ENCODE results near the gene SRGAP3.
"Not testable (repeated sequence)": the region's sequence is repeated elsewhere in the genome, so short reads cannot be mapped to it uniquely, and the experiment has no call there.

Gene SRGAP3

DNA sequence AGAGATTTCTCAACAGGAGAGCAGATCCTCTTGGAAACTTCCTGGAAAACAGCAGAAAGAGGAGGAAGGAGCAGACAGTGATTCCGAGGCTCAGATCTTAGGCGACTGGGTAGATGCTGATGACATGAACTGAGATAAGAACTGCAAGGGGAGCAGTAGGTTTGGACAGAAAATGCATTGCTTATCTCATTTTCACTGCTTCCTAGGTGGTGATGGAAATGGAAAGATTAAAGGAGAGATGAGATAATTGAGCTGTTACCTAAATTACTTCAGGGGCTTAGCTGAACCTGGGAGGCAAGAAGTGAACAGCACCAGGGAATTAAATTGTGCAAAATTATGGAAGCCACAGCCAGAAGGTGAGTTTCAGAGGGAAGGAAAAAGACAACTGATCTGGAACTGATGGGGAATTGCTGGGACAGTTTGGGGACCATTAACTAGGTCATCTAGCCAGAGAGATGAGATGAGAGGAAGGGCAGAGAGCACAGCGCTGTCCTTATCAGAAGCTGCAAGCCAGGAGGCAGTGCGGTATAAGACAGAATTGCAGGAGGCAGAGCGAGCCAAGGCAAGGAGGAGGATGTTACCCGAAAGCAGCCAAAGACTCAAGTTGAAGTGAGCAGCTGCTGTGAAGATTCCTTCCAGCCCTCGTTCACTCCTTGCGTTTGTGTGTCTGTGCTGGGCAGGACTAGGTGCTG lies 140.4 kb downstream of the SRGAP3 start:
- no peak for DNase-seq

DNA sequence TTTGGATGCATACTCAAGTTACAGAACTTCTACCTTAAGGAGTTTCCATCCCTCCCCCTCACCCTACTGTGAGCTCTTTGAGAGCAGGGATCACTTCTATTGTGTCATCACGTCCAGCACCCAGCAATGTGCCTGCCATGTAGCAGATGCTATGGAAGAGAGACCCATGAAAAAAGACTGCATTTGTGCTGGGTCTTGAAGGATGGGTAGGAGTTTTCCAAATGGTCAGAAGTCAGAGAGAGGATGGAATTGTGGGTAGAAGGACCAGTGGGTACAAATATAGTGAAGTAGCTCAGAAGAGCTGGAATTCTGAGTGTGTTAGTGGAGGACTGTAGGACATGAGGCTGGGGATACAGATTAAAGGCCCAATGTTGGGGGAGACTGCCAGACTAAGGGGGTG lies 141.7 kb downstream of the SRGAP3 start:
- DNase-seq, result no peak

DNA sequence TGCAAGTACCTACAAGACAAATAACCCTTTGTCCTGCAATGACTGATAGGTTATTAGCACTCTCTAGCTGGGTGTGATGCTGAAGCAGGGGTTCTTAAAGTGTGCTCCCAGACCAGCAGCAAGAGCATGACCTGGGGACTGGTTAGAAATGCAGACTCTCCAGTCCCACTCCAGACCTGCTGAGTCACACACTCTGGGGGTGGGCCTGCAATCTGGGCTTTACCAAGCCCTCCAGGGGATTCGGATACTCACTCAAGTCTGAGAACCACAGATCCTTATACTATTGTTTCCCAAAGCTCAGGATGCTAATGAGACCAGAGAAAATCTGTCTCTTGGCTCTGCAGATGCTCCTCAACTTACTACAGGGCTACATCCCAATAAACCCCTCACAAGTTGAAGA lies 144.0 kb downstream of the SRGAP3 start:
- no peak for DNase-seq

DNA sequence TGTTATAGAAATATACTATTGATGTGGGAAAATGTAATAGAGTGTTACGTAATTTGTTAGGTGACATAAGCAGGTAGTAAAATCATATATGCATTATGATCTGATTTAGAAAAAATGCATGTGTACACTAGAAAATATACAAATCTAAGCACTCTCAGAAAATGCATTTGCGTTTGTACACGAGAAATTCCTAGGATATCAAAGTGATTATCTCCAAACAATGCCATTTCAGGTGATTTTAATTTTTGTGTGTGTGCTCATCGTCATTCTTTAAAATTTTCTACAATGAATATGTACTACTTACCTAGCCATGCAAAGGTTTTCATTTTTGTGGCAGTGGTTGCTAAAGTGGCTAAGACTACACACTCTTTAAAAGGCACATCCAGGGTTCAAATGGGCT lies 145.3 kb downstream of the SRGAP3 start:
- DNase-seq, result no peak

DNA sequence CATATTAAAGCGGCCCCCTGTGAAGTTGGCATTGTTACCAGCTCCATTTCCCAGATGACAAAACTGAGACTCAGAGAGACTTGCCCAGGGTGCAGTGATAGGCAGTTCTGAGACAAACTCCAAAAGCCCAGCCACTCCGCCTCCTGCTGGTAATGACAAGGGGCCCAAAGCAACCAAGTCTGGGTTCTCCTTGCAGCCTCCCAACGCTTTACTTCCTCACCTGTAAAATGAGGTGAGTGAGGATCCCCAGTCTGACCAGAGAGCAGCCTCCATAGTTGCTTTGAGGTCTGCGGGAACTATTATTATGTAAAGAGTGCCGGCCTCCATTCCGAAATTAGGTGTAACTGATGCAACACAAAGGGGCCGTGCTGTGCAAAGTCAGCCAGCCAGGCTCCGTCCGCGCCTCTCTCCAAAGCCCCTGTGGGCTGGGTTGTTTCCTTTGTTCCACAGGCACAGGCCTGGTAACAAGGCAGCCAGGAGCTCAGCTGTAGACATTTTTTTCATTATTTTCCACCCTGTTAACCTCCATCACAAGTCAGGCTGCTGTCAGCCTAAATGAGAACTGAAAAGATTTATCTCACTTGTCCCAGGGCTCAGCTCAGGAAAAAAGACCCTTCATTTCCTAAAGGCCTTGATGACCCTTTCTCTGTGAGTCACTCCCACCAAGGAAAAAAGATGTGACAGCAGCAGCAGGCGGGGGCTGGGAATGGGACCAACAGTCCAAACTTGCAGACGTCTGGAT lies 147.0 kb downstream of the SRGAP3 start:
- DNase-seq, result no peak

DNA sequence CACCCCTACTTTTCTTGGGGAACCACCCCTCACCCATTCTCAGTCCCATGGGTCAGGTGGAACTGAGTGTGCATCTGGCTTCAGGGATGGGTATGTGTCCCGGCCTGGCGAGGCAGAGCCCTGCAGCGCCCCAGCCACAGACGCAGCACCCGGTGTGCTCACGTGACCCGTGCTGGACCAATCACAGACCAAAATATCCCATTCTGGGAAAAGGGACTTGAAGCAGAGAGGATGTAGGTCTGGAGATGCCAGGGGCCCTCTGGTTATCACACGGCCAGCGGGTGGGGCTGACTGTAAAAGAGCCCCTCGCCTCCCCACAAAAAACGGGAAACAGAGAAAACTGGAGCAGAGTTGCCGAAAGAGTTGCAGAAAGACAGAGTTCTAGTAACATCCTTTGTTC lies 148.2 kb downstream of the SRGAP3 start:
- no peak for DNase-seq

DNA sequence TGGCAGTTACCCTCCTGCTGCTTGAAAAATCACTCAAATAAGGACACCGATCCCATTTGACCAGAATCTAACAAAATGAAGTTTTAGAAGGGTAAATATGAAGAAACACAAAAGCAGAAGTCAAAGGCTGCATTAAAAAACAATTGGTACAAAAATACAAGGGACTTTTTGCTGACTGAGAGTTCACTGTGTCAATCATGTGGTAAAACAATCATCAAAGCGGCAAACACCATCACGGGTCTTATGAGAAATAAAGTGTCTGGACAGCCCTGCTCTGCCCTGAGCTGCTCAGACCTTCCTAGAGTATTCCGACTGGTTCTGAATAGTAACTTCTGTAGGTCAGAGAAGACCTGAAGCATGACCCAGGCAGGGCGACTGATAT lies 148.9 kb downstream of the SRGAP3 start:
- DNase-seq, result no peak

DNA sequence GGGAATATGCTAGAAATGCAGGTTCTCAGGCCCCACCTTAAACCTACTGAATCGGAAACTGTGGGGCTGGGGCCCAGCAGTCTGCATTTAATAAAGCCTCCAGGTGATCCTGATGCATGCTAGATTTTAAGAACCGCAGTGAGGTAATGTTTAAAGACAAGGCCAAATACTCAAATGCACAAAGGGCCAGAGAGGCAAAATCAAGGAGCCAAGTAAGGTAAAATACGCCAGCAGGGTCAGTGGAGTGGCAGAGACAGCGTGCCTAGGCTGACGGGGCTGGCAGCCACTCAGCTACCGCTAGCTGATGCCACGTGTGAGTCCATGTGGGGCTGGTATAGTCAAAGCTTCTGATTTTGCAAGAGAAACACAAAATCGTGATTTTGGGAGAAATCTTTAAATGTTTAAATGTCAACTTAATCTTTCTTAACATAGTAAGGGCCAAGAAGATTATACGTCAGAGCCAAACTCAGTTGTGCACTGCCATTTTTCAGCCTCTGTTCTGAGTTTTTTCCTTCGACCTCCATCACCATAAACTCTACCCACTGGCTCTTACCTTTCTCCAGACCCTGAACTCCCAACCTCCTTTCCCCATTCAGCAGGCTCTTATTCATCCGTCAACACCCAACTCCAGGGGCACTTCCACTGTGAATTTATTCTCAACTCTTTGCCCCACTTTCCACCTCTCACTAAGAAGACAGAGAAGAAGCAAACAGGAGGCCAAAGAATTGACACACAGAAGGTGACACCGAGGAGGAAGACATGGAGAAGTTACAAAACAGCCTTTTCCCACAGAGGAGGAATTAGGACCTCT lies 149.5 kb downstream of the SRGAP3 start:
- DNase-seq, result no peak

DNA sequence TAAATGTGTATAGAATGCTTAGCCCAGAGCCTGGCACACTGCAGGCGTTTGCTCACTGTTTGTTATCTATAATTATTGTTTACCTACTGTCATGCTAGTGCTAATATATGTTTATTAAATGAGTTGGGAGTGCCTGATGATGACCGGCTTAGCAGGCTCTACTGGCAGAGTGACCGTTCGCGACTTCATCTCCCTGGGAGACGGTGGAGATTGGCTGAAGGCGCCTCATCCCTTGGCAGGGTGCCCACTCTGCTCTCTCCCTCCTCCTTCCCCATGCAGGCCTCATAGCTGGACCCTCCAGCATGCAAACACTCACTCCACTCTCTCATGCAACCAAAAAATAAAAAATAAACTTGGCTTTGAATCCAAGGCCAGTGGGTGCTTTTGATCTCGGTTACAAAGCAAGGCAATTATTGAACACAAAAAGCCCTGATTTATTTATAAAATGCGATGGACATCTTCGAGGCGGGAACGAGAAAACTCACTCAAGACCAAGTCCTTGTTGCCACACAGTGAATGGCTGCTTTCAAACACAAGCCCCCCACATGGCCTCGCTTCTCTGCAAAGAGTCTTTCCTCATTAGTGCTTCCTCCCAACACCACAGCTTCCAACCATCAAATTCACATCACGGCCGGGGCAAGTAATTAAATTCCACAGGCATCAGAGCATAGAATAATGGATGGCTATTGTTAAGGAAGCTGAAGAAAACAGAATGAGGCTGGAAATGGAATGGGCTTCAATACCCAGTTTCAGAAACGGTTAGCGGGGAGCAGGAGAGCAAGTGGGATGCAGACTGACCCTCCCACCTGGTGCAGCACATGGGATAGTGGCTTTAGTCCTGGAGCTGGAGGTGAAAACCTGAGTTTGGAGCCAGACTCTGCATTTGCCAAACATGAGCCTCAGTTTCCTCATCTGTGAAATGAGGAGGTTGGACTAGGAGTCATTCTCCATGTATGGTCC lies 150.4 kb downstream of the SRGAP3 start:
- DNase-seq, result no peak

DNA sequence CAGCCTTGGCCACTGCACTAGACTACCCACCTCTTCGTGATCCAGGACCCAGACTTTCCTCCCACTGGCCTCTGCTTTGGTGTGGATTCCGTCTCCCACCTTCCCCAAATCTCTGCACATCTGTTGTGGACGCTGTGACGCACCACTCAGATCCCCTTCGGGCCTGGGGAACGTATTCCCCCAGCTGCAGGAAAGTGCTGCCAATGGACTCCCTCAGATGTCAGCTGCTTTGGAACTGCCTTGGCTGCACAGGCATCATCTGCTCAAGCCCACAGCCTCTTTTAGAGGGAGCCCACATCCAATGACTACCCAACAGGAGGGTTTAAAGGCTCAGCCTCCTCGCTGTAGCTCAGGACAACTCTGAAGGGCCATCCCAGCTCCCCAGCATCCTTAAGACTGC lies 152.0 kb downstream of the SRGAP3 start:
- DNase-seq, result no peak

DNA sequence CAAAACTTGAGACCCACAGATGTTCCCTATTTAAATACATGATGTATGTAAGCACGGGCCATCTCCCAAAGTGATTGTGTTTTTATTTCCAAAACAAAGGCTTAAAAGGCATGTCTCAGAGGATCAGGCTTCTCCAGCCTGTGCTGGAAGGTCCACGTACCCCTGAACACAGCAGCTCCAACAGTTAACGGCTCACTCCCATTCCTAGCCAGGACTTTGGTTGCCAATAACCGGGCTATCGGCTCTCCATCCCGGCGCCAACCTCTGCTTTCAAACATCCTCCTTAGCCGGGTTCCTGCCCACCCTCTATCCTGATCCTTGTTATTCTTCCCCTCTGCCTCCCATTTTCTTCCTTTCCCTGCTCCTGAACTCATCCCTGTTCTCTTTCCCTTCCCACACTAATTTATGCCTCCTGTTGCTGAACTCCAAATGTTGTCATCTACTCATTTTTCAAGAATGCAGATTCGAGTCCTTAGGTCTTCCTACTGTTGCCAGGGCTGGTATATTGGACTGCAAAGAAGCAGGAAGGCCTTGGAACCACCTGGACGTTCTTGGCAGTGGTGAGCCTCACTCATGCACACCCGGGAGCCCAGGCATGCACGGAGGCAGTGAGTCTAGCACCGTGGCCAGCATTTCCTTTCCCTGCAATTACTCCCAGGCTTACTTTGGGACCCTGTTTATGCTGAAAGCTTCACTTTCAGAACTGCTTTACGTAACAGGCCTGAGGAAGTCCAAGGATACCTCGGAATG lies 157.8 kb downstream of the SRGAP3 start:
- no peak for DNase-seq

DNA sequence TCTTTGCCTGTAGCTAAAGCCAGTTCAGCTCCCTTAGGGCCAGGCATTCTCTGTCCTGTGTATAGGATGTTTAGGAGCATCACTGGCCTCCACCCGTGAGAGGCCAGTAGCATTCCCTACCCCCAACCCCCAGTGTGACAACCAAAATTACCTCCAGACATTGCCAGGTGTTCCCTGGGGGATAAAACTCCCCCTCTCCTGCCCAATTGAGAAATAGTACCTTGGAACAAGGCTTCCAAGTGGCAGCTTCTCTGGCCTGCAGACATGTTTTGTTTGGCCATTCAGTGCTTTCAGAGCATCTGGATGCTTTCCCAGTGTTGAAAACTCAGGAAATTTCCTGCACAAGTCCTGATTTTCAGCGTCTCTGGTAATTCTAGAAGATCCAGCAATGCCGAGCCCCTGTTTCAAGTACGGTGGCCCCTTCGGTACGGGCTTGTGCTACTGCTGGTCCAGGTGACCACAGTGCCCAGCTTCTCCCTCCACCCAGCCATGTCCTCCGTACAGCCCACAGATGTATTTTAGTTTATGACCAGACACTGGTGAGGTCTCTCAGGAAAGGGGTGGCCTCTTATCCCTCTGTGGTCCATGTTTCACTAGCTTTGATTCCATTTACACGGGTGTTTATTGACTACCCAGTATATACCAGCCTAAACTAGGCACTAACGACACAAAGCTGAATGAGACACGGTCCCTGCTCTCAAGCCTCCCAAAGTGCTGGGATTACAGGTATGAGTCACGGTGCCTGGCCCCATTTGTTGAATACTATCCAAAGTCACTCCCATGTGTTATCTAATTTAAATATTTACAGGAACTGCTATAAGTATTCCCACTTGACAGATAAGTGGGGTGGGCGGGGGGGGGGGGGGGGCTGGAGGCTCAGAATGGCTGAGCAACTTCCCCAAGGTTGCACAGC lies 160.7 kb downstream of the SRGAP3 start:
- DNase-seq, result no peak

DNA sequence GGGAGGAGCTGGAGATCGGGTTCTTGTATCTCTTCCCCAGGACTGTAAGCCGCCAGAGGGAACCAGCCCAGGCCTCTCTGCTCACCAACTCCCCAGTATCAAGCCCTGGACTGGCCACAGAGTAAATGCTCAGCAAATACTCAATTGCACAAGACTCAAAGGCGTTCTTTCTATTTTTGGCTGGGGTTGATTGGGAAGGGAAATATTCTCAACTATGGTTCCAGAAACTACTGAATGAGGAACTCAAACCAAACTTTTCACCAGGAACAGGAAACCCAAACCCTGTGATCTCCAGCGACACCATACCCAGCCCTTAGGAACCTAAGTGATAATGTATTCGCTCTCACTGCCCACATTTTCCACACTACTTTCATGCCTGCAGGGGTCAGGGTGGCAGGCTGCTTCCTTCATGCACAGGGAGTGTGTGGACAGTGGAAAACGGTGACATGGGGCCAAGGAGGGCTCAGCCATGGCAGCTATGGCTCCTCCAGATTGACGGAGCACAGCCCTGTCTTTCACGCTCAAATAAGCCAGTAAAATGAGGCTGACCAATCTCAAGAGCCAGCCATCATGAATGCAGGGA lies 161.5 kb downstream of the SRGAP3 start:
- peak; percentile 22 for DNase-seq

DNA sequence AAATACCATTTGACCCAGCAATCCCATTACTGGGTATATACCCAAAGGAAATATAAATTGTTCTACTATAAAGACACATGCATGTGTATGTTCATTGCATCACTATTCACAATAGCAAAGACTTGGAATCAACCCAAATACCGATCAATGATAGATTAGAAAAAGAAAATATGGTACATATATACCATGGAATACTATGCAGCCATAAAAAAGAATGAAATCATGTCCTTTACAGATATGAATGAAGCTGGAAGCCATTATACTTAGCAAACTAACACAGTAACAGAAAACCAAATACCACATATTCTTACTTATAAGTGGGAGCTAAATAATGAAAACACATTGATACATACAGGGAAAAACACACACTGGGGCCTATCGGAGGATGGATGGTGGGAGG lies 164.0 kb downstream of the SRGAP3 start:
- DNase-seq, result not testable (repeated sequence)

DNA sequence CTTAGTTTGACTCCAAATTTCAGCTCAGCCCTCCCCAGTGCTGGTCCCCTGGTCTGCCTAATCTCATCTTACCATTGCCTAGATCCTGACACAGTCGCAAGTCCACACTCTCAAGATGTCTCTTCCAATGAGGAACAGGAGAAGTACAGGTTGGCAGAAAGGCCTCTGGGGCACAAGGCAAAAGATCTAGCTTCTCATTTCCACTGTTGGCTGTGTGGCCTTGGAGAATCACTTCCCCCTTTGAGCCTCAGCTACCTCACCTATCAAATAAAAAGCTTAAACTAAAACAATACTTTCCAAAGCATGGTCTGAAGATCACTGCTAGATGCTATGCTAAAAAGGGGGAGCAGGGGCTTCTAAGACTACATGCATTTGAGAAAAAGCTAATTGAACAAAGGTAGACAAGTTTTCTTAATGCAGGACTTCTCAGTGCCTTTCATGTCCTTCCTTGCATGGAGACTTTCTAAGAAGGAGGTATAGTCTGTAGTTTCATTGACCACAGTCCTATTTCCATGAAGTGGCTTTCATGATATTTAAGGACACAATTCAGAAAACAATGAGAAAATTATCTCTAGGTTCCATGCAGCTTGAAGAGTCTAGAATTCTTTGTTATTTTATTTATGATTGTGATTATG lies 168.1 kb downstream of the SRGAP3 start:
- peak; percentile 7 for DNase-seq

DNA sequence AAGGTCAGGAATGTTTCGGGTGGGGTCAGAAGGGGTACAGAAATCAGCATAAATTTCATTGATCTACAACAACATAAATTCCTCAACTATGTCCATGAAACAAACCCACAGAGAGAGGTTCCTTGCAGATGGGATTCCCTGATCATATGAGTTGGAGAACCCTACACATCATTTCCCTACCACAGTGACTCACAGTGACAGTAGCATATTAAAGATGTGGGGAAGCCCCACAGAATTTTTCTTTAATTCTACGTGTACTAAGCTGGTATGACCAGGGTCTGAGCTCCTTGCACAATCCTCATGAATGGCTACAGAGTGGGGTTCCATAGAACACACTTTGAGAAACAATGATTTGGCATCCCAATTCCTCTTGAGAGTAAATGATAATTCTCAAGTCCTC lies 169.3 kb downstream of the SRGAP3 start:
- DNase-seq, result no peak

DNA sequence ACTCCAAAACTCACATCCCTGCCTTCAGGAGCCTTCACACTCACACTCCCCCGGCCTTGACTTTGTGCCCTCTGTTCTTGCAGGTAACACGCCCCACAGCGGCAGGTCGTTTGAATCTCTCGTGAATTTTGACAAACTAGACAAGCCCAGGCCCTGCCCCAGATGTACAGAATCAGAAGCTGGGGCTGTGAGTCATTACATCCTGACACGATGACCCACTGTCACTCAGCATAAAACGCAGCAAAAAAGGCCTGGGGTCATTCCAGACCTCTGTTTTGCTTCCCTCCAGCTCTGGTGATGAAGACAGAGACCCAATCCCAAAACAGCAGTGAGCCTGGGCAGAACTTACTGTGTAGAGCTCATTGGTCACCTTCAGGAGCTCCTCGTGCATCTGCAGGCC lies 169.8 kb downstream of the SRGAP3 start:
- DNase-seq, result no peak

DNA sequence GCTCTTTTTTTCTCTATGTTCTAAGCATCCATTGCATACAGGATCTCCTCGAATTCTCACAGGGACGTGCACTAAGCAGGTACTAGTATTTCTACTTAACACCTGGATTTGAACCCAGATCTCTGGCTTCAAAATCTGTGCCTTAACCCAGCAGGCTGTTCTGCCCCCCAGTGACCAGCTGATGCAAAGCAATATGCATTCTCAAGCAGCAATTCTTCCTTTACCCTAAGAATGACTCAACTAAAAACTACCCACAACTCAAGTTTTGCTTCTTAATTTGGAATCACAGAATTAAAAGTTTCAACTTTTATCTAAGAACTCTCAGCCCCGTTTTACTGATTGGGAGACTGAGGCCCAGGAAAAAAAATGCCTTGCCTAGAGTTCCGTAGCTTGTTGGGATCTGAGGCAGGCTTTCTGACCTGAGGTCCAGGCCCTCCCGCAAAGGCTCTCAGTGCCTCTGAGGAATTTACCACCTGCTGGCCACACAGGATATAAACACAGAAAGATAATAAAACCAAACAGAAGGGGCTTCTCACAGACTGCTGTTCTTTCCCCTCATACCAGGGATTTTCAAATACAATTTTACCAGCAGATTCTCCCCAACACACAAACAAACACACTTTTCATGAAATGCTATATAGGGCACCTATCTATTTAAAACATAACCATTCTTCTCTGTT lies 170.7 kb downstream of the SRGAP3 start:
- no peak for DNase-seq

DNA sequence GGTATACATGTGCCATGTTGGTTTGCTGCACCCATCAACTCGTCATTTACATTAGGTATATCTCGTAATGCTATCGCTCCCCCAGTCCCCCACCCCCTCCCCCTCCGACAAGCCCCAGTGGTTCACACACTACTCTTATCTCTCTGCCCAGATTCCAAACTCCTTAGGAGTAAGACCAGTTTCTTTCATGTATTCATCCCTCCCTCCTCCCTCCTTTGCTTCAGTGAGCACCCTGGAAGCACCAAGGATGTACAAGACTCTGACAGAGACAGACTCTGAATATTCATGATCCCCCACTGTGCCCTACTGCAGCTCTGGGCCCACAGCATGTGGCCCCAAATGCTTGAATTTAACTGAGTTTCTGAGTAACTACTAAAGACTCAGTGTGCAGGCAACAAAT lies 172.4 kb downstream of the SRGAP3 start:
- no peak for DNase-seq
